Transverse colon (tissue), 3 donors: ENCODE results near the gene LPCAT2.

Experiments used
- POLR2A ChIP-seq: fragments of 450-650 bp; IDR thresholded peaks from one replicate; pipeline ENCODE4 v1.6.1; 2016; ENCODE audit warnings: antibody characterized with exemption, mild to moderate bottlenecking, moderate library complexity
- TF ChIP-seq, protein P1 (sequence below), 5 experiments: fragments of 200-600 bp in 3 of 5; fragments of 450-650 bp in 2 of 5; sonication (generic) in 3 of 5; IDR thresholded peaks; 1 replicate in 2 of 5; 2 replicates in 3 of 5; pipeline ENCODE4 v1.5.1; 2016 to 2017; ENCODE audit warnings: antibody characterized with exemption in 5 of 5, inconsistent platforms in 3 of 5, mild to moderate bottlenecking in 2 of 5, moderate library complexity in 1 of 5

GRCh38 chr16:55563797-55564196 lies 54.9 kb downstream of the LPCAT2 start:
- TF ChIP-seq, protein P1, sequence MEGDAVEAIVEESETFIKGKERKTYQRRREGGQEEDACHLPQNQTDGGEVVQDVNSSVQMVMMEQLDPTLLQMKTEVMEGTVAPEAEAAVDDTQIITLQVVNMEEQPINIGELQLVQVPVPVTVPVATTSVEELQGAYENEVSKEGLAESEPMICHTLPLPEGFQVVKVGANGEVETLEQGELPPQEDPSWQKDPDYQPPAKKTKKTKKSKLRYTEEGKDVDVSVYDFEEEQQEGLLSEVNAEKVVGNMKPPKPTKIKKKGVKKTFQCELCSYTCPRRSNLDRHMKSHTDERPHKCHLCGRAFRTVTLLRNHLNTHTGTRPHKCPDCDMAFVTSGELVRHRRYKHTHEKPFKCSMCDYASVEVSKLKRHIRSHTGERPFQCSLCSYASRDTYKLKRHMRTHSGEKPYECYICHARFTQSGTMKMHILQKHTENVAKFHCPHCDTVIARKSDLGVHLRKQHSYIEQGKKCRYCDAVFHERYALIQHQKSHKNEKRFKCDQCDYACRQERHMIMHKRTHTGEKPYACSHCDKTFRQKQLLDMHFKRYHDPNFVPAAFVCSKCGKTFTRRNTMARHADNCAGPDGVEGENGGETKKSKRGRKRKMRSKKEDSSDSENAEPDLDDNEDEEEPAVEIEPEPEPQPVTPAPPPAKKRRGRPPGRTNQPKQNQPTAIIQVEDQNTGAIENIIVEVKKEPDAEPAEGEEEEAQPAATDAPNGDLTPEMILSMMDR (IDR thresholded peaks at IDR 0.05): no peak
- TF ChIP-seq POLR2A: no peak
